GM12878 (cell line): Measurements from ENCODE around the gene KIAA0825. TPM values are rescaled to one million over a fixed set of nuclear protein-coding genes. Genes with fewer than 3 reads are reported as not detected.

ENCODE experiments used
- ATAC-seq: fragments of 200-7000 bp; cut with Tn5 transposase; 3 replicates; pipeline ENCODE4 v1.9.1; 2020; ENCODE audit warnings: mild to moderate bottlenecking, moderate library complexity
- BruUV-seq: library from RNA; stranded (reverse); fragments of 400-500 nt; replicated peaks from 2 replicates; lab custom pipeline; 2021; lab: Mats Ljungman, UMichigan
- CTCF ChIA-PET: fragments of 300-600 bp; sonication (Branson Sonifier 250); formaldehyde crosslinking; extraction: SDS; loops from one replicate; lab custom pipeline; 2021; ENCODE audit warnings: inconsistent platforms; lab: Yijun Ruan, JAX
- POLR2A ChIA-PET: fragments of 350-600 bp; formaldehyde crosslinking; extraction: SDS; loops from one replicate; lab custom pipeline; 2021; ENCODE audit warnings: inconsistent platforms; lab: Charles Lee
- RAD21 ChIA-PET: fragments of 300-600 bp; sonication (Branson Sonifier 250); formaldehyde crosslinking; loops from one replicate; lab custom pipeline; 2023; ENCODE audit warnings: antibody characterized with exemption; ENCODE audit not compliant: unreplicated experiment; lab: Charles Lee
- SMC1A ChIA-PET: fragments of 300-600 bp; sonication (Branson Sonifier 250); formaldehyde crosslinking; loops from one replicate; lab custom pipeline; 2023; ENCODE audit not compliant: unreplicated experiment, uncharacterized antibody; lab: Charles Lee
- DNase-seq: peaks from one replicate; pipeline ENCODE4 v3.0.0-alpha.2; 2011; ENCODE audit warnings: low read depth, low spot score
- FAIRE-seq: peaks from 3 replicates; lab custom pipeline; 2011; peaks lifted over from hg19 to GRCh38; lab: Jason Lieb, UNC
- H2AFZ ChIP-seq: 2 replicates; pipeline ENCODE4 v1.6.0; 2011; ENCODE audit warnings: low read depth, low read length, control low read depth; ENCODE audit not compliant: control insufficient read depth
- H3K27ac ChIP-seq: 2 replicates; pipeline ENCODE4 v1.5.1; 2011; ENCODE audit warnings: control low read depth; ENCODE audit not compliant: control insufficient read depth, insufficient read depth
- H3K27me3 ChIP-seq, 2 experiments: replicated peaks in 1 of 2; 2 replicates each; pipeline versions ENCODE4 v1.6.0 to v1.6.1; 2011; ENCODE audit warnings: low read length in 1 of 2; ENCODE audit not compliant: control insufficient read depth in 2 of 2, insufficient read depth in 2 of 2
- H3K36me3 ChIP-seq, 2 experiments: 2 replicates each; pipeline ENCODE4 v1.5.1; 2011; ENCODE audit warnings: low read length in 1 of 2; ENCODE audit not compliant: control insufficient read depth in 2 of 2, insufficient read depth in 2 of 2
- H3K4me1 ChIP-seq: 2 replicates; pipeline ENCODE4 v1.6.1; 2011; ENCODE audit warnings: mild to moderate bottlenecking, low read length, moderate library complexity, mixed read lengths; ENCODE audit not compliant: control insufficient read depth, insufficient read depth
- H3K4me2 ChIP-seq: 2 replicates; pipeline ENCODE4 v1.6.0; 2011; ENCODE audit warnings: control low read depth; ENCODE audit not compliant: control insufficient read depth, insufficient read depth
- H3K4me3 ChIP-seq: fragments of 200-600 bp; sonication (generic); 2 replicates; pipeline ENCODE4 v1.5.1; 2016
- H3K79me2 ChIP-seq: 2 replicates; pipeline ENCODE4 v1.6.0; 2011; ENCODE audit warnings: low read length; ENCODE audit not compliant: control insufficient read depth, insufficient read depth
- H3K9ac ChIP-seq: 2 replicates; pipeline ENCODE4 v1.8.0; 2011; ENCODE audit warnings: low read length, control low read depth, mixed read lengths; ENCODE audit not compliant: control insufficient read depth, insufficient read depth
- H3K9me3 ChIP-seq: replicated peaks from 3 replicates; pipeline ENCODE4 v1.5.1; 2011; ENCODE audit warnings: mild to moderate bottlenecking, low read length; ENCODE audit not compliant: control insufficient read depth, insufficient read depth
- H4K20me1 ChIP-seq: 2 replicates; pipeline ENCODE4 v1.6.0; 2011; ENCODE audit not compliant: control insufficient read depth, insufficient read depth
- BRCA1 ChIP-seq: IDR thresholded peaks from 2 replicates; pipeline ENCODE4 v1.6.1; 2011; ENCODE audit warnings: low read depth, low read length, improper control_type of control experiment
- CHD4 ChIP-seq: fragments of 200-600 bp; sonication (generic); IDR thresholded peaks from 2 replicates; pipeline ENCODE4 v1.6.1; 2016; ENCODE audit warnings: mild to moderate bottlenecking
- EZH2 ChIP-seq: IDR thresholded peaks from 2 replicates; pipeline ENCODE4 v1.6.1; 2012; ENCODE audit warnings: low read depth, mild to moderate bottlenecking, control low read depth, inconsistent platforms, low read length, borderline replicate concordance; ENCODE audit not compliant: control insufficient read depth
- HDAC2 ChIP-seq: fragments of 200-600 bp; sonication (generic); IDR thresholded peaks from 2 replicates; pipeline ENCODE4 v1.6.1; 2017
- IRF4 ChIP-seq: IDR thresholded peaks from 2 replicates; pipeline ENCODE4 v1.6.1; 2011; ENCODE audit warnings: low read depth, low read length
- KDM1A ChIP-seq: fragments of 200-600 bp; sonication (generic); IDR thresholded peaks from 2 replicates; pipeline ENCODE4 v1.6.1; 2016; ENCODE audit warnings: borderline replicate concordance
- NBN ChIP-seq: fragments of 450-650 bp; IDR thresholded peaks from 2 replicates; pipeline ENCODE4 v1.6.1; 2016
- NR2C2 ChIP-seq: IDR thresholded peaks from 2 replicates; pipeline ENCODE4 v1.6.1; 2011; ENCODE audit warnings: borderline replicate concordance, low read depth; ENCODE audit not compliant: control insufficient read depth, insufficient read length
- SIN3A ChIP-seq: IDR thresholded peaks from 2 replicates; pipeline ENCODE4 v1.6.1; 2012; ENCODE audit warnings: low read depth, low read length, improper control_type of control experiment
- SP1 ChIP-seq: IDR thresholded peaks from one replicate; pipeline ENCODE4 v1.6.1; 2011; ENCODE audit warnings: low read depth, low read length
- STAT3 ChIP-seq: IDR thresholded peaks from 2 replicates; pipeline ENCODE4 v1.6.1; 2011; ENCODE audit warnings: low read depth, low read length, improper control_type of control experiment
- WRNIP1 ChIP-seq: IDR thresholded peaks from 2 replicates; pipeline ENCODE4 v1.6.1; 2011; ENCODE audit warnings: low read depth, low read length, improper control_type of control experiment, borderline replicate concordance
- WGBS: methylation state at CpG from one replicate; pipeline ENCODE4 v1.1.6; 2016; ENCODE audit warnings: low lambda C conversion rate; ENCODE audit not compliant: insufficient replicate concordance, insufficient coverage; ENCODE audit errors: missing lambda C conversion rate; 5-methylcytosine and 5-hydroxymethylcytosine counted together
- in situ Hi-C: fragments of 300-500 bp; cut with MboI; formaldehyde crosslinking; loops from 9 replicates; pipeline ENCODE4 v1.14.3; 2018; ENCODE audit warnings: mixed read lengths
- intact Hi-C: fragments of 100-400 bp; cut with micrococcal nuclease; formaldehyde crosslinking; loops from one replicate; pipeline ENCODE4 v1.14.2; 2022; ENCODE audit not compliant: unreplicated experiment
- polyA plus RNA-seq, 11 experiments: library from polyadenylated mRNA; depleted of rRNA in 4 of 11; unstranded in 6 of 11; stranded (reverse) in 5 of 11; fragments of >200 nt; fragmentation: Nextera tagmentation in 4 of 11; fragmentation: Illumina TruSeq in 1 of 11; extraction: Ambion mirVana in 4 of 11; extraction: Trizol in 1 of 11; gene quantifications; 1 replicate in 1 of 11; 2 replicates in 10 of 11; pipeline versions ENCODE4 v1.2.1 to v1.2.3, GENCODE V29; 2011 to 2016; ENCODE audit warnings: inconsistent platforms in 2 of 11, missing spikeins in 2 of 11, low read depth in 1 of 11
- total RNA-seq, 4 experiments: library from RNA; depleted of rRNA in 3 of 4; stranded (reverse); fragments of >200 nt in 3 of 4; fragmentation: Illumina TruSeq in 1 of 4; extraction: Trizol in 1 of 4; gene quantifications; 2 replicates each; pipeline versions ENCODE4 v1.2.1 to v1.2.3, GENCODE V29; 2013 to 2021
- TF ChIP-seq, protein P1 (sequence below): IDR thresholded peaks from 2 replicates; pipeline ENCODE4 v1.6.1; 2011; ENCODE audit warnings: borderline replicate concordance, low read depth, mild to moderate bottlenecking, moderate library complexity, low read length; ENCODE audit not compliant: insufficient read depth, poor library complexity, severe bottlenecking
- TF ChIP-seq, protein P2 (sequence below): fragments of 450-650 bp; IDR thresholded peaks from 2 replicates; pipeline ENCODE4 v1.6.1; 2018; ENCODE audit warnings: borderline replicate concordance, mild to moderate bottlenecking; ENCODE audit not compliant: partially characterized antibody
- TF ChIP-seq, protein P3 (sequence below): fragments of 450-650 bp; IDR thresholded peaks from 2 replicates; pipeline ENCODE4 v1.6.1; 2016; ENCODE audit warnings: mild to moderate bottlenecking, moderate library complexity, borderline replicate concordance

Gene KIAA0825
- total and polyA plus RNA-seq, 10 of the 15 experiments (the other 5 are each of a cell fraction or from before 2014, with no cell fraction given): 0.55 to 1.9 (median 1.5) TPM

DNA sequence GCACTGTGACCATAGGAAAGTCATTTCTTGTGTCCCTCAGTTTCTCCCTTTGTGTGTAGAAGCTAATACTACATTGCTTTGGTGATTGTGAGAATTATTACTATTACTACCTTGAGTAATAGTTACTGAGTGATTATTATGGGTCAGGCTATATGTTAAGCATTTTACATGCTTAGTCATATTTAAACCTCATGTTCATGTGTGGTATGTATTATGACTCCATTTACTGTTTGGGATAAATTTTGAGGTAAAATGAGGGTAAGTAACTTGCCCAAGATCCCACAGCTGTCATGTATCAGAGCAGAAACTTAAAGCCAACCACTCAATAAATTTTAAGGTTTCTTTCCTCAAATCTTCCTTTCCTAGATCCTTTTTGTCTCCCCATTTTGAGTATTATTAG, 28.4 kb upstream of the KIAA0825 start (continued):
- TF ChIP-seq HDAC2 (no peak), STAT3 (no peak), NBN (no peak), SP1 (no peak)
- TF ChIP-seq, protein P1, sequence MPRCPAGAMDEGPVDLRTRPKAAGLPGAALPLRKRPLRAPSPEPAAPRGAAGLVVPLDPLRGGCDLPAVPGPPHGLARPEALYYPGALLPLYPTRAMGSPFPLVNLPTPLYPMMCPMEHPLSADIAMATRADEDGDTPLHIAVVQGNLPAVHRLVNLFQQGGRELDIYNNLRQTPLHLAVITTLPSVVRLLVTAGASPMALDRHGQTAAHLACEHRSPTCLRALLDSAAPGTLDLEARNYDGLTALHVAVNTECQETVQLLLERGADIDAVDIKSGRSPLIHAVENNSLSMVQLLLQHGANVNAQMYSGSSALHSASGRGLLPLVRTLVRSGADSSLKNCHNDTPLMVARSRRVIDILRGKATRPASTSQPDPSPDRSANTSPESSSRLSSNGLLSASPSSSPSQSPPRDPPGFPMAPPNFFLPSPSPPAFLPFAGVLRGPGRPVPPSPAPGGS: no peak
- TF ChIP-seq, all 136 proteins: peak for 0

DNA sequence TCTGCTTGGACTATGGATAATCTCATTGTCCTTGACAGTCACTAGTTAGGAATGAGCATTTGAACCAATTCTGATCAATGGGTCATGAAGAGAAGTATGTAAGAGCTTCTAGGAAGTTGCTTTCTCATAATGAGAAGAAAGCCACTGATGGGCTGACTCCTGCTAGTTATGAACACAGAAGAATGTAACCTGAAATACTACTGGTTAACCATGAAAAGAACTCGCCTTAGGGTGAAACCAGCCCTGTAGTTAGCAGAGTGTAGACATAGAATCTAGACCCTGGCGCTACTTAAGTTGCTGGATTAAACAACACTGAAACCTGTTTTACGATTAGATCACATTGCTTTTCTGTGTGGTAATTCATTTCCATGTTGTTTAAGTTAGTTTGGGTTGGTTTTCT, 26.6 kb upstream of the KIAA0825 start:
- Histone ChIP-seq H2AFZ (no peak overlapping the region), H3K4me3 (no peak overlapping the region), H3K27ac (no peak overlapping the region), H3K4me2 (no peak overlapping the region), H3K9ac (no peak overlapping the region), H3K9me3 (peaks cover 2% of the 10 kb centered on the region), H4K20me1 (no peaks in the 10 kb centered on the region)
- ChIA-PET SMC1A (interaction anchor here (0.7 to 2.5 kb wide), 3 partner anchors 10 to 105 kb away, joined by 3 to 6 read pairs (median 3); no protein-coding TSS in a partner anchor), RAD21 (no interaction called here)
- no peak for FAIRE-seq
- TF ChIP-seq CHD4 (no peak), EZH2 (no peak), NR2C2 (no peak), SIN3A (no peak), IRF4 (no peak), BRCA1 (no peak), KDM1A (no peak), WRNIP1 (no peak)
- TF ChIP-seq, protein P2, sequence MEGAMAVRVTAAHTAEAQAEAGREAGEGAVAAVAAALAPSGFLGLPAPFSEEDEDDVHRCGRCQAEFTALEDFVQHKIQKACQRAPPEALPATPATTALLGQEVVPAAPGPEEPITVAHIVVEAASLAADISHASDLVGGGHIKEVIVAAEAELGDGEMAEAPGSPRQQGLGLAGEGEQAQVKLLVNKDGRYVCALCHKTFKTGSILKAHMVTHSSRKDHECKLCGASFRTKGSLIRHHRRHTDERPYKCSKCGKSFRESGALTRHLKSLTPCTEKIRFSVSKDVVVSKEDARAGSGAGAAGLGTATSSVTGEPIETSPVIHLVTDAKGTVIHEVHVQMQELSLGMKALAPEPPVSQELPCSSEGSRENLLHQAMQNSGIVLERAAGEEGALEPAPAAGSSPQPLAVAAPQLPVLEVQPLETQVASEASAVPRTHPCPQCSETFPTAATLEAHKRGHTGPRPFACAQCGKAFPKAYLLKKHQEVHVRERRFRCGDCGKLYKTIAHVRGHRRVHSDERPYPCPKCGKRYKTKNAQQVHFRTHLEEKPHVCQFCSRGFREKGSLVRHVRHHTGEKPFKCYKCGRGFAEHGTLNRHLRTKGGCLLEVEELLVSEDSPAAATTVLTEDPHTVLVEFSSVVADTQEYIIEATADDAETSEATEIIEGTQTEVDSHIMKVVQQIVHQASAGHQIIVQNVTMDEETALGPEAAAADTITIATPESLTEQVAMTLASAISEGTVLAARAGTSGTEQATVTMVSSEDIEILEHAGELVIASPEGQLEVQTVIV: no peak
- TF ChIP-seq, protein P3, sequence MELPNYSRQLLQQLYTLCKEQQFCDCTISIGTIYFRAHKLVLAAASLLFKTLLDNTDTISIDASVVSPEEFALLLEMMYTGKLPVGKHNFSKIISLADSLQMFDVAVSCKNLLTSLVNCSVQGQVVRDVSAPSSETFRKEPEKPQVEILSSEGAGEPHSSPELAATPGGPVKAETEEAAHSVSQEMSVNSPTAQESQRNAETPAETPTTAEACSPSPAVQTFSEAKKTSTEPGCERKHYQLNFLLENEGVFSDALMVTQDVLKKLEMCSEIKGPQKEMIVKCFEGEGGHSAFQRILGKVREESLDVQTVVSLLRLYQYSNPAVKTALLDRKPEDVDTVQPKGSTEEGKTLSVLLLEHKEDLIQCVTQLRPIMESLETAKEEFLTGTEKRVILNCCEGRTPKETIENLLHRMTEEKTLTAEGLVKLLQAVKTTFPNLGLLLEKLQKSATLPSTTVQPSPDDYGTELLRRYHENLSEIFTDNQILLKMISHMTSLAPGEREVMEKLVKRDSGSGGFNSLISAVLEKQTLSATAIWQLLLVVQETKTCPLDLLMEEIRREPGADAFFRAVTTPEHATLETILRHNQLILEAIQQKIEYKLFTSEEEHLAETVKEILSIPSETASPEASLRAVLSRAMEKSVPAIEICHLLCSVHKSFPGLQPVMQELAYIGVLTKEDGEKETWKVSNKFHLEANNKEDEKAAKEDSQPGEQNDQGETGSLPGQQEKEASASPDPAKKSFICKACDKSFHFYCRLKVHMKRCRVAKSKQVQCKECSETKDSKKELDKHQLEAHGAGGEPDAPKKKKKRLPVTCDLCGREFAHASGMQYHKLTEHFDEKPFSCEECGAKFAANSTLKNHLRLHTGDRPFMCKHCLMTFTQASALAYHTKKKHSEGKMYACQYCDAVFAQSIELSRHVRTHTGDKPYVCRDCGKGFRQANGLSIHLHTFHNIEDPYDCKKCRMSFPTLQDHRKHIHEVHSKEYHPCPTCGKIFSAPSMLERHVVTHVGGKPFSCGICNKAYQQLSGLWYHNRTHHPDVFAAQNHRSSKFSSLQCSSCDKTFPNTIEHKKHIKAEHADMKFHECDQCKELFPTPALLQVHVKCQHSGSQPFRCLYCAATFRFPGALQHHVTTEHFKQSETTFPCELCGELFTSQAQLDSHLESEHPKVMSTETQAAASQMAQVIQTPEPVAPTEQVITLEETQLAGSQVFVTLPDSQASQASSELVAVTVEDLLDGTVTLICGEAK: no peak
- TF ChIP-seq, all 136 proteins: peak for 0
- peaks cover 0 to 3% of the 10 kb centered on the region in 2 experiments; a peak in 3 of 4 replicates for H3K36me3 ChIP-seq
- ChIA-PET CTCF (interaction anchor here (0.9 to 1.4 kb wide), 2 partner anchors 8 to 10 kb away, joined by 3 to 4 read pairs; no protein-coding TSS in a partner anchor), POLR2A (no interaction called here)
- 96% methylated on average over 3 of the region's 3 CpGs for WGBS
- intact Hi-C loops (no loop called here), in situ Hi-C loops (no loop called here)
- no peaks in the 10 kb centered on the region for H3K79me2 ChIP-seq
- H3K27me3 ChIP-seq: no peaks in the 10 kb centered on the region
- DNase-seq: no peak
- no TSS peak for BruUV-seq
- ATAC-seq: no peak
- no peaks in the 10 kb centered on the region for H3K4me1 ChIP-seq
